Body of pancreas (tissue), 4 donors: ENCODE results near the gene HOXC11.

Source experiments
- CTCF ChIP-seq, 7 experiments: fragments of 450-650 bp in 4 of 7; fragments of 200-600 bp in 3 of 7; sonication (generic) in 3 of 7; IDR thresholded peaks; one replicate each; pipeline ENCODE4 v1.5.1; 2016 to 2019; ENCODE audit warnings: antibody characterized with exemption in 7 of 7
- POLR2A ChIP-seq, 3 donors: fragments of 450-650 bp; IDR thresholded peaks; one replicate each; pipeline ENCODE4 v1.6.1; 2016; ENCODE audit warnings: antibody characterized with exemption in 3 of 3, mild to moderate bottlenecking in 2 of 3

GRCh38 chr12:53928054-53928835, 44.7 kb upstream of the HOXC11 start:
- TF ChIP-seq CTCF (IDR thresholded peaks at IDR 0.05) = no peak
- no peak for TF ChIP-seq POLR2A (IDR thresholded peaks at IDR 0.05)
